HG03558 (cell line): Measurements from ENCODE around the gene PPM1J.
"Not testable (repeated sequence)": the region's sequence is repeated elsewhere in the genome, so short reads cannot be mapped to it uniquely, and the experiment has no call there.

Experiments used
- ATAC-seq: cut with Tn5 transposase; IDR thresholded peaks from one replicate; pipeline ENCODE4 v1.9.1; 2021; ENCODE audit warnings: moderate number of reproducible peaks; ENCODE audit not compliant: unreplicated experiment; ENCODE audit errors: extremely low read depth

Gene PPM1J

GRCh38 chr1:112715264-112716053, at the start of gene PPM1J:
PPM1J (minus strand) TSS chr1:112715332; CDS start chr1:112715301, 31 bp downstream.
- peak; percentile 64 for ATAC-seq

GRCh38 chr1:112762541-112763500, 47.7 kb upstream of the PPM1J start:
- ATAC-seq, result no peak

- ATAC-seq, result no peak
Observed at GRCh38 chr1:112761714-112762480, 46.8 kb upstream of the PPM1J start.

GRCh38 chr1:112759228-112759627, 44.1 kb upstream of the PPM1J start:
- no peak for ATAC-seq

- ATAC-seq, result no peak
Observed at GRCh38 chr1:112754116-112754628, 39.0 kb upstream of the PPM1J start.

GRCh38 chr1:112748396-112748795, 33.3 kb upstream of the PPM1J start:
- ATAC-seq, result no peak

GRCh38 chr1:112744009-112744578, 29.0 kb upstream of the PPM1J start:
- no peak for ATAC-seq

- ATAC-seq, result no peak
Observed at GRCh38 chr1:112743174-112744008, 28.3 kb upstream of the PPM1J start.

GRCh38 chr1:112737573-112737972, 22.4 kb upstream of the PPM1J start:
- ATAC-seq, result no peak

- no peak for ATAC-seq
Observed at GRCh38 chr1:112735752-112736151, 20.6 kb upstream of the PPM1J start.

GRCh38 chr1:112731451-112731850, 16.3 kb upstream of the PPM1J start:
- ATAC-seq, result no peak

GRCh38 chr1:112729909-112730308, 14.8 kb upstream of the PPM1J start:
- no peak for ATAC-seq

- not testable (repeated sequence) for ATAC-seq
Observed at GRCh38 chr1:112729011-112729410, 13.9 kb upstream of the PPM1J start.

GRCh38 chr1:112728306-112728971, 13.3 kb upstream of the PPM1J start:
- not testable (repeated sequence) for ATAC-seq

- no peak for ATAC-seq
Observed at GRCh38 chr1:112727716-112728115, 12.6 kb upstream of the PPM1J start.

- ATAC-seq, result not testable (repeated sequence)
Observed at GRCh38 chr1:112724240-112724639, 9.1 kb upstream of the PPM1J start.

GRCh38 chr1:112723511-112723839, 8.3 kb upstream of the PPM1J start:
- ATAC-seq, result no peak
